ENCODE data around the gene ASB5.

ASB5 gene

DNA sequence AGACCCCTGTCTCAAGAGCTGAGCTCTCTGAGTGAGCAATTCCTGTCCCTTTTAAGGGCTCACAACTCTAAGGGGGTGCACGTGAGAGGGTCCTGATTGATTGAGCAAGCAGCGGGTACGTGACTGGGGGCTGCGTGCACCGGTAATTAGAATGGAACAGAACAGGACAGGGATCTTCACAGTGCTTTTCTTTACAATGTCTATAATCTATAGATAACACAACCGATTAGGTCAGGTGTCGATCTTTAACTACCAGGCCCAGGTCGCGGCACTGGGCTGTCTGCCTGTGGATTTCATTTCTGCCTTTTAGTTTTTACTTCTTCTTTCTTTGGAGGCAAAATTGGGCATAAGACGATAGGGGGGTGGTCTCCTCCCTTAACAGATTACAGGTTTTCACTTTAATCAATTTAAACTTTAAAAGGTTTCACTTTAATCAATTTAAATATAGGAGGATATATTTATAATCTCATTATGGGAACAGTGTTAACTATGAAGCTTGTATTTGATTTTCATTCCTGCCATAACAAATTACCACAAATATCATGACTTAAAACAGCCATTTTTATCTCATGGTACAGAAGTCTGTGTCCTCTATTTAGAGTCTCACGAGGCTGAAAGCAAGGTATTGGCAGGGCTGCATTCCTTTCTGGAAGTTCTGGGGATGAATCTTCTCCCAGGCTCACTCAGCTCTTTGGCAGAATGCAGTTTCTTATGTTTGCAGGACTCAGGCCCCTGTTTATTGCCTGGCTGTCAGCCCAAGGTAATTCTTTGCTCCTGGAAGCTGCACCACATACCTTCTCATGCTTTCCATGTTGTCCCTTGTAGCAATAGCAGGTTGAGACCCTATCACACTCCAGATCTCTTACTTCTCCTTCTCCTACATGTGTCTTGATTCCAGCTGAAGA is 78.9 kb downstream of the ASB5 start:
- TF ChIP-seq CTCF (IDR thresholded peaks at IDR 0.05; ENCODE audit: extremely low read depth, missing control alignments), result no peak
- no peak for DNase-seq (ENCODE audit: low spot score)

DNA sequence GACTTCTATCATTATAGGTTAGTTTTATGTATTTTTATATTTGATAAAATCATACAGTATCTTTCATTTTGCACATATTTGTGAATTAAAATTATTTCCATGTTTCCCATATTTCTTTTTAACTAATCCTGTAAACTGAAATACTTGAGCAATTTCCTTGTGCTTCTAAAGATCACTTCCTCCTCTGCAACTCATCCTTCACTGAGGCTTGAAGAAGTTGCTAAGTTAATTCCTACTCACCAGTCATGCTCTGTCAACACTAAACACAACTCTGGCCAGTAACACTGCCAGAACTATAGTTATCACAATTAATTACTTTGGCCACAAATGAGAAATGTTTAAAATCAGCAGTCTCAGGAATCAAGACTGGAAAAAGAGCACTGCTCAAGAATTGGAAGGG is 80.4 kb downstream of the ASB5 start:
- no peak for TF ChIP-seq CTCF (IDR thresholded peaks at IDR 0.05; ENCODE audit: extremely low read depth, missing control alignments)
- no peak for DNase-seq (ENCODE audit: low spot score)

- no peak for TF ChIP-seq CTCF (IDR thresholded peaks at IDR 0.05; ENCODE audit: extremely low read depth, missing control alignments)
- DNase-seq (ENCODE audit: low spot score), result no peak
These were observed 81.4 kb downstream of the ASB5 start for GRCh38 chr4:176187624-176188023.

GRCh38 chr4:176186671-176187395 is 82.2 kb downstream of the ASB5 start:
- DNase-seq (ENCODE audit: low spot score), result no peak
- TF ChIP-seq CTCF (IDR thresholded peaks at IDR 0.05; ENCODE audit: extremely low read depth, missing control alignments), result no peak

- no peak for TF ChIP-seq CTCF (IDR thresholded peaks at IDR 0.05; ENCODE audit: extremely low read depth, missing control alignments)
- no peak for DNase-seq (ENCODE audit: low spot score)
These were observed 83.0 kb downstream of the ASB5 start for GRCh38 chr4:176186067-176186466.

DNA sequence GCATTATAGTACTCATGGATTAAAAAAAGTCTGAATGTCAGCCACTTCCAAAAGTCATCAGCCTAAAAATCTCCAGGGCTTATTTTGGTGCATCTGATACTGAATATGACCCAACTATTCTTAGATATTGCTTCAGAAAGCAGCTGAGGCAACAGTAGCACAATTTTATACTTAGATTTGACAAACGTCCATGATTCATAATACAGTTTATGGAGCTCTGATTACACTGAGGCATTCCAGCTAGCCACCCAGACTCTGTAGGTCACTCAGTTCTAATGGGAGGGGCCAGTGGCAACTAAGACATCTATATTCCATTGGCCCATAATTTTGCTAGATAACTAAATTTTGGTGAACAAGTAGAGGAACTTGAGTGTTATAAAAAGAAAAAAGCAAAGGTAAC is 84.0 kb downstream of the ASB5 start:
- DNase-seq (ENCODE audit: low spot score), result no peak
- no peak for TF ChIP-seq CTCF (IDR thresholded peaks at IDR 0.05; ENCODE audit: extremely low read depth, missing control alignments)

All from GM20000 (cell line).